KMS-11 (cell line): Measurements from ENCODE around the gene KIF19.

ENCODE experiments used
- H2AFZ ChIP-seq: fragments of 200-600 bp; sonication (generic); 2 replicates; pipeline ENCODE4 v1.6.1; 2016; ENCODE audit warnings: antibody characterized with exemption, mixed run types, low read depth
- H3K27ac ChIP-seq: fragments of 200-600 bp; sonication (generic); 2 replicates; pipeline ENCODE4 v1.6.1; 2016; ENCODE audit warnings: mild to moderate bottlenecking, mixed run types
- H3K27me3 ChIP-seq: fragments of 200-600 bp; sonication (generic); 2 replicates; pipeline ENCODE4 v1.6.1; 2017; ENCODE audit warnings: mild to moderate bottlenecking, low read depth, mixed run types, moderate library complexity; ENCODE audit not compliant: insufficient read depth
- H3K36me3 ChIP-seq: fragments of 200-600 bp; sonication (generic); 2 replicates; pipeline ENCODE4 v1.6.1; 2017; ENCODE audit warnings: mild to moderate bottlenecking, mixed run types; ENCODE audit not compliant: insufficient read depth
- H3K4me1 ChIP-seq: fragments of 200-600 bp; sonication (generic); 2 replicates; pipeline ENCODE4 v1.6.1; 2016; ENCODE audit warnings: mild to moderate bottlenecking, low read depth, mixed run types; ENCODE audit not compliant: poor library complexity, severe bottlenecking
- H3K4me2 ChIP-seq: fragments of 200-600 bp; sonication (generic); 2 replicates; pipeline ENCODE4 v1.7.0; 2016; ENCODE audit warnings: mild to moderate bottlenecking, mixed run types
- H3K4me3 ChIP-seq: fragments of 200-600 bp; sonication (generic); IDR thresholded peaks from 2 replicates; pipeline ENCODE4 v1.6.1; 2017; ENCODE audit warnings: low read depth, low read length, mixed read lengths; ENCODE audit not compliant: insufficient read depth
- H3K79me2 ChIP-seq: fragments of 200-600 bp; sonication (generic); 2 replicates; pipeline ENCODE4 v1.6.1; 2016; ENCODE audit warnings: low read depth, mixed run types; ENCODE audit not compliant: insufficient read depth
- H3K9ac ChIP-seq: fragments of 200-600 bp; sonication (generic); 2 replicates; pipeline ENCODE4 v1.6.1; 2016; ENCODE audit warnings: mild to moderate bottlenecking, mixed run types
- H4K20me1 ChIP-seq: fragments of 200-600 bp; sonication (generic); 2 replicates; pipeline ENCODE4 v1.6.1; 2016; ENCODE audit warnings: mild to moderate bottlenecking, mixed run types; ENCODE audit not compliant: insufficient read depth
- TF ChIP-seq, protein P1 (sequence below): fragments of 200-600 bp; sonication (generic); conservative IDR thresholded peaks from 2 replicates; pipeline ENCODE4 v1.6.1; 2017; ENCODE audit warnings: low read depth, mild to moderate bottlenecking, antibody characterized with exemption, low read length, moderate library complexity, mixed read lengths

KIF19 gene

DNA sequence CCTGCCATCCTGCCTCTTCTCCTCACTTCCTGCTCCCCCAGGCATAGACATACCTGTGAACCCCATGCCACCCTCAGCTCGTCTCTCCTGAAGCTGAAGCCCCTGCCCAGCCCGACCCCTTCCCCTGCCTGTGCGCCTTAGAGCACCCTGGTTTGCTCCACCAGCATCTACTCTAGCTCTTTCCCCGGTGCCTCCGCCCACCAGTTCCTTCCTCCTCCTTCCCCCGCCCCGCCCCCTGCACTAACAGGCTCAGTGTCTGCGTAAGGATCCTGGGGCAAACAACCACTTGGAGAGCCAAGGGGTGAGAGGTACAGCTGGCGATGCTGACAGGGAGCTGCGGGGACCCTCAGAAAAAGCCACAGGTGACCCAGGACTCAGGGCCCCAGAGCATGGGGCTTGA, 43.2 kb downstream of the KIF19 start:
- H3K27me3 ChIP-seq: peaks cover 38% of the 10 kb centered on the region
- H3K4me2 ChIP-seq: no peak overlapping the region
- H3K9ac ChIP-seq: no peak overlapping the region

DNA sequence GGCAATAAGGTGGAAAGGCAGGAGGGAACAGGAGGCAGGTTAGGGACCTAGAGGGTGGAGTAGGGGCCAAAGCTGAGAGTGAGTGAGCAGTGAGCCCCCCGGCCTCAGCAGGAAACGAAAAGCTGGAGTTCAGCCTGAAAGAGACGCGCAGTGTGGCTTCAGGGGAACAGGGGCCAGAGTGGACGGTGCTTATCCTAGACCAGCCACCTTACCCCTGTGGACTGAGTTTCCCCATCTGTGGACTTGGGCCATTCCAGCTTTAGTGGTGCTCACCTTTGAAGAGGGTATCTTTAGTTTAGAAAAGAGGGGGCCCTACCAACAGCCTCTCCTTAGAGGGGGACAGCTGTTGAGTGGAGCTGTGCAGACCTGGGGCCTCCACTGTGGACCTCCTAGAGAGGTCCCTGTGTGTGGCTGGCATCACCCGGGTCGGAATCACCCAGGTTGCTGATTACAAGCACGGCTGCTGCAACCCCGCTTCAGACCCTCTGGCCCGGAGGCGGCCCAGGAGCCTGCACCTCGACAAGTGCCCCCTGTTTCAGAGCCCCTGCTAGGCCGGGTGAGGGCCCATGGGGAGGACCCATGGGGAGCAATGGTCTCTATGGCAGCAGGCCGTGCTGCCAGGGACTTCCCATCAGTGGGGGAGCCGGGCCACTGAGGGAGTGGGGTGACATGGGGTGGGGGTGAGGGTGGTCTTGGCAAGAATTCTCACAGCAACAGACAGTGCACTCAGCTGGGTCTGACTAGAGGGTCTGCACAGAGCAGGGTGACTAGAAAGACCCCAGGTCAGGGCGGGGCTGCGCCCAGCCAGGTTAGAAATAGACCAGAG, 43.9 kb downstream of the KIF19 start:
- no peaks in the 10 kb centered on the region for H3K4me1 ChIP-seq
- H4K20me1 ChIP-seq: no peaks in the 10 kb centered on the region
- no peak overlapping the region for H3K4me3 ChIP-seq
- H3K36me3 ChIP-seq: no peaks in the 10 kb centered on the region
- TF ChIP-seq, protein P1, sequence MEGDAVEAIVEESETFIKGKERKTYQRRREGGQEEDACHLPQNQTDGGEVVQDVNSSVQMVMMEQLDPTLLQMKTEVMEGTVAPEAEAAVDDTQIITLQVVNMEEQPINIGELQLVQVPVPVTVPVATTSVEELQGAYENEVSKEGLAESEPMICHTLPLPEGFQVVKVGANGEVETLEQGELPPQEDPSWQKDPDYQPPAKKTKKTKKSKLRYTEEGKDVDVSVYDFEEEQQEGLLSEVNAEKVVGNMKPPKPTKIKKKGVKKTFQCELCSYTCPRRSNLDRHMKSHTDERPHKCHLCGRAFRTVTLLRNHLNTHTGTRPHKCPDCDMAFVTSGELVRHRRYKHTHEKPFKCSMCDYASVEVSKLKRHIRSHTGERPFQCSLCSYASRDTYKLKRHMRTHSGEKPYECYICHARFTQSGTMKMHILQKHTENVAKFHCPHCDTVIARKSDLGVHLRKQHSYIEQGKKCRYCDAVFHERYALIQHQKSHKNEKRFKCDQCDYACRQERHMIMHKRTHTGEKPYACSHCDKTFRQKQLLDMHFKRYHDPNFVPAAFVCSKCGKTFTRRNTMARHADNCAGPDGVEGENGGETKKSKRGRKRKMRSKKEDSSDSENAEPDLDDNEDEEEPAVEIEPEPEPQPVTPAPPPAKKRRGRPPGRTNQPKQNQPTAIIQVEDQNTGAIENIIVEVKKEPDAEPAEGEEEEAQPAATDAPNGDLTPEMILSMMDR: no peak
- no peak overlapping the region for H2AFZ ChIP-seq
- H3K4me2 ChIP-seq: no peak overlapping the region
- H3K79me2 ChIP-seq: no peaks in the 10 kb centered on the region
- no peak overlapping the region for H3K9ac ChIP-seq
- peaks cover 44% of the 10 kb centered on the region for H3K27me3 ChIP-seq
- H3K27ac ChIP-seq: no peak overlapping the region

More for the DNA sequence above, 43.2 kb downstream of the KIF19 start:
- Histone ChIP-seq H3K4me3 (no peak overlapping the region), H3K27ac (no peak overlapping the region), H4K20me1 (no peaks in the 10 kb centered on the region), H2AFZ (no peak overlapping the region), H3K36me3 (no peaks in the 10 kb centered on the region), H3K79me2 (no peaks in the 10 kb centered on the region), H3K4me1 (no peaks in the 10 kb centered on the region)
- TF ChIP-seq, protein P1: no peak

DNA sequence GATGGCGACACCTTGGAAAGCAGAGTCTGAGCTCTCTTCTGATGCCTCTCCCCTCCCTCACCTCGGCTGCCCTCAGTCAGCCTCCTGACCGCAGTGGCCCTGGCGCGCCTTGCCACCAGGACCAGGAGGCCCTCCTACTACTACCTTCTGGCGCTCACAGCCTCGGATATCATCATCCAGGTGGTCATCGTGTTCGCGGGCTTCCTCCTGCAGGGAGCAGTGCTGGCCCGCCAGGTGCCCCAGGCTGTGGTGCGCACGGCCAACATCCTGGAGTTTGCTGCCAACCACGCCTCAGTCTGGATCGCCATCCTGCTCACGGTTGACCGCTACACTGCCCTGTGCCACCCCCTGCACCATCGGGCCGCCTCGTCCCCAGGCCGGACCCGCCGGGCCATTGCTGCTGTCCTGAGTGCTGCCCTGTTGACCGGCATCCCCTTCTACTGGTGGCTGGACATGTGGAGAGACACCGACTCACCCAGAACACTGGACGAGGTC, 45.7 kb downstream of the KIF19 start:
- Histone ChIP-seq H3K27me3 (peaks cover 45% of the 10 kb centered on the region), H2AFZ (no peak overlapping the region), H3K27ac (no peak overlapping the region), H3K4me2 (no peak overlapping the region), H3K9ac (no peak overlapping the region), H3K4me3 (no peak overlapping the region), H3K79me2 (no peaks in the 10 kb centered on the region), H4K20me1 (no peaks in the 10 kb centered on the region), H3K36me3 (no peaks in the 10 kb centered on the region), H3K4me1 (no peaks in the 10 kb centered on the region)
- TF ChIP-seq, protein P1: no peak

DNA sequence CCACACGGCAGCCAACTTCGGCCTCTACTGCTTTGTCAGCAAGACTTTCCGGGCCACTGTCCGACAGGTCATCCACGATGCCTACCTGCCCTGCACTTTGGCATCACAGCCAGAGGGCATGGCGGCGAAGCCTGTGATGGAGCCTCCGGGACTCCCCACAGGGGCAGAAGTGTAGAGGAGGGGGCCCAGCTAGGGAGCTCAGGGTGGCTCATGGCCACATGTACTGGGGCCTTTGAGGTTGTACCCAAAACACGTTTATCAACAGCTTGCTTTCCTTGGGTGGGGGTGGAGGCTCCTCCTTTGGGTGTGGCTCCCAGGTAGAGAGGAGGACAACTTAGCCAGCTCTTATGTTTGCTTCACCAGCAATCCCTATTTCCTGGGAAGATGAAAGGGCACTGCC, 46.4 kb downstream of the KIF19 start:
- Histone ChIP-seq H3K27ac (no peak overlapping the region), H3K4me1 (no peaks in the 10 kb centered on the region), H3K27me3 (peaks cover 48% of the 10 kb centered on the region), H3K4me3 (no peak overlapping the region), H3K9ac (no peak overlapping the region), H3K36me3 (no peaks in the 10 kb centered on the region), H2AFZ (no peak overlapping the region), H3K79me2 (no peaks in the 10 kb centered on the region), H4K20me1 (no peaks in the 10 kb centered on the region), H3K4me2 (no peak overlapping the region)
- TF ChIP-seq, protein P1: no peak
